Stimulated activated naive B cell treated with anti-CD40 and anti-IgM and Interleukin-4, amounts not matched to agents 10 μg/mL and 1 μg/mL and 100 μg/mL, for 72 hours (primary cell): ENCODE measurements around the gene TTLL6.

Source experiments
- ATAC-seq, 2 donors: fragments of 150-1000 bp; cut with Tn5 transposase; replicated peaks; 2 replicates each; pipeline ENCODE4 v1.10.0; 2021; ENCODE audit warnings: moderate library complexity in 1 of 2
- DNase-seq: peaks from one replicate; pipeline ENCODE4 v3.0.0; 2021
- H3K27ac Mint-ChIP-seq: one replicate; pipeline ENCODE4 v1.8.0; 2022; ENCODE audit warnings: mild to moderate bottlenecking, mixed read lengths
- H3K27me3 Mint-ChIP-seq, 2 donors: one replicate each; pipeline ENCODE4 v1.8.0; 2022; ENCODE audit warnings: mixed read lengths in 2 of 2
- H3K36me3 Mint-ChIP-seq, 2 donors: one replicate each; pipeline ENCODE4 v1.8.0; 2022; ENCODE audit warnings: mixed read lengths in 2 of 2, mild to moderate bottlenecking in 1 of 2
- H3K4me1 Mint-ChIP-seq, 2 donors: one replicate each; pipeline ENCODE4 v1.8.0; 2022; ENCODE audit warnings: mixed read lengths in 2 of 2, mild to moderate bottlenecking in 1 of 2
- H3K4me3 Mint-ChIP-seq, 2 donors: one replicate each; pipeline ENCODE4 v1.8.0; 2022; ENCODE audit warnings: mild to moderate bottlenecking in 2 of 2, mixed read lengths in 2 of 2, moderate library complexity in 1 of 2
- H3K9me3 Mint-ChIP-seq, 2 donors: one replicate each; pipeline ENCODE4 v1.8.0; 2022; ENCODE audit warnings: mixed read lengths in 2 of 2, mild to moderate bottlenecking in 1 of 2

Gene TTLL6

GRCh38 chr17:48731355-48731754, 85.7 kb downstream of the TTLL6 start:
- Mint-ChIP-seq H3K36me3 (peaks cover 0 to 3% of the 10 kb centered on the region in 2 donors), H3K9me3 (no peaks in the 10 kb centered on the region), H3K27me3 (peaks cover 83 to 97% of the 10 kb centered on the region in 2 donors), H3K27ac (no peak overlapping the region), H3K4me3 (no peak overlapping the region), H3K4me1 (peaks cover 30 to 49% of the 10 kb centered on the region in 2 donors)
- DNase-seq (no peak), ATAC-seq (no peak)

DNA sequence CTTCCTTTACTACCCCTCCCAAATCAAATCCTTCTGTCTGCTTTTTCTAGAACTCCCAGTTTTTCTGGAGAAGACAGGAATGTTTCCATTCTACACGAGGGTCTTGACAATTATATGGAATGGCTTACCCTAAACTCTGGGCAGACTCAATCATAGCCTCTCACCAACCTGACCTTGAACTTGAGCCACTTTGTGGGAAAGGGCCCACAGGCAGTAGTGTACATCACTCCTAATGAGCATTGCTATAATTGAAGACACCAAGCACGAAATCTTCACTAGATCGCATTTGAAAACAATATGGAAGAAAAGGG, 86.8 kb downstream of the TTLL6 start:
- Mint-ChIP-seq H3K9me3 (no peaks in the 10 kb centered on the region), H3K27ac (no peak overlapping the region), H3K27me3 (peaks cover 84 to 97% of the 10 kb centered on the region in 2 donors), H3K4me3 (no peak overlapping the region), H3K36me3 (peaks cover 0 to 3% of the 10 kb centered on the region in 2 donors), H3K4me1 (peaks cover 30 to 56% of the 10 kb centered on the region in 2 donors)
- DNase-seq (no peak), ATAC-seq (no peak)

GRCh38 chr17:48729335-48730239, 87.4 kb downstream of the TTLL6 start:
- no peaks in the 10 kb centered on the region for H3K9me3 Mint-ChIP-seq
- H3K27ac Mint-ChIP-seq, result no peak overlapping the region
- H3K36me3 Mint-ChIP-seq, result peaks cover 0 to 4% of the 10 kb centered on the region in 2 donors
- DNase-seq (no peak), ATAC-seq (no peak)
- H3K27me3 Mint-ChIP-seq, result peaks cover 84 to 97% of the 10 kb centered on the region in 2 donors
- no peak overlapping the region for H3K4me3 Mint-ChIP-seq
- peaks cover 30 to 56% of the 10 kb centered on the region in 2 donors for H3K4me1 Mint-ChIP-seq

DNA sequence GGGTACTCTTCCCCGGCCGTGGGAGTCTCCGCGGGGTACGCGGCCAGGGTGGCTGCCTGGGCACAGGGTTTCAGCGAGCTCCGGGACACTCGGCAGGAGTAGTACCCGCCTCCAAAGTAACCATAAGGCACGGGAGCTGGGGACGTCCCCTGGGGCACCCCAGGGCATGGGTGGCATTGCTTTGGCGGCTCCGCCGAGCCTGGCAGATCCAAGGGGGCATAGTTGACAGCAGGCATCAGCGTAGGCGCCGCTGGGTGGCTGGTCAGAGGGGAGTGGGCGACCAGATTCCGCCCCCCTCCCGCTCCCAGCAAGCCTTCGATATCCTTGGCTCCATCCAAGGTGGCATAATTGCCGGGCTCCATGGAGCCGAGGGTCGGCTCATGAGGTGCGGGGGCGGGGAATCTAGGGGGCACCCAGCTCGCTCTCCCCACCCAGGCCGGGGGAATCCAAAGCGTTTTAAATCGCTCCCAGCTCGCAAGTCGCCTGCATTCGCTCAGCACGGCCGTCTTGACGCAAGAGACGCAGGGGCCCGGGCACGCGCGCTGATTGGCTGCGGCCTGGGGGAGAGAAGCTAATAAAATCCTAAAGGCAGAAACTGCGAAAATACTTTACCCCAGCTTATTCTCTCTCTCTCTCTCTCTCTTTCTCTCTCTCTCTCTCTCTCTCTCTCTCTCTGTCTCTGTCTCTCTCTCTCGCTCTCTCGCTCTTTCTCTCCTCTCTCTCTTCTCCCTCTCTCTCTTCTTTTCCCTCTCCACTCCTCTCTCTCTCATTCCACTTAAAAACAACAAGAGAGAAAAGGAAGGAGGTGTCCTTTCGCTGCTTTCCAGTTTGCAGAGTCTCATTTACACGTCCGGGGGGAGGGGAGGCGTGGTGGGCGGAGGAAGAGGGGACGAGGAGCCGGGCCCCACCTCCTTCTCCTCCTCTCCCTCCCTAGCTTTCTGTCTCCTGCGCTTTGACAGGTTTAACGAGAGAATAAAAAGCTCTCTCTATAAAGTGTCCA, 88.5 kb downstream of the TTLL6 start, which contains the start of gene HOXB13:
HOXB13 (minus strand) TSS at position 519 of the 1,000 bp plus-strand sequence; CDS start at position 362, 157 bp downstream.
- Mint-ChIP-seq H3K4me3 (peak within 1 kb of the TSS; percentile 66 to 67), H3K27me3 (peaks cover 84 to 97% of the 10 kb centered on the region in 2 donors), H3K27ac (peak within 1 kb of the TSS; percentile 27), H3K36me3 (peaks cover 0 to 5% of the 10 kb centered on the region in 2 donors), H3K9me3 (no peaks in the 10 kb centered on the region), H3K4me1 (peaks cover 26 to 56% of the 10 kb centered on the region in 2 donors)
- ATAC-seq (no peak), DNase-seq (no peak)

DNA sequence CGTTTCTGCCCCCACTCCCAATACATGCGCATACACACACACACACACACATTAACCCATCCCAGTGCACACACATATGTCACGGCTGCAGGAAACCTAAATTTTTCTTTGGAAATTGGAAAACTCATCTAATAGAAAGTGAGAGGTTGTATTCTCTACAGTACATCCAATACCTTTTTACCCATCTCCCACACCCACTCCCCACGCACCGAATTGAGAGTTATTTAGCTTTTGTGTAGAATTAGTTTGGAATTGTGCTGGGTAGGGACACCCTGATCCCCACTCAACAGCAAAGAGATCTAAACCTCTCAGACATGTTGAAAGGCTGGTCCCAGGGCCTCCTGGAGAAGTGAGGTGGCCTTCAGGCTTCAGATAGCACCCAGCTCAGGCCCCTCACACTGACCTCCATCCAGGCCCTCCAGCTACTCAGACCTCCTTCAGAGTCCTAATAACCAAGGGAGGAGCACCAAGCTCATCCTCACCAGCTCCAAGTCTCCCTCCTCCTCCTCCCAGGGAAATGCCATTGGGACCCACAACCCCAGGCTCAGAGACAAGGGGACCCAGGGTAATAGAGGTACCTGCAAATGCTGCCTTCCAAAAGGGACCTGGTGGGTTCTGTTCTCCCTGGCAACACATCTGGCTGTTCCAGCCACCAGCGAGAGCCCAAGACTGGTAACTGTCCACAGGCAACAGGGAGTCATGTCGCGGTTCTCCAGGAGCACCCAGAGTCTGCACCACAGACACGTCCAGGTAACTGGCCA, 89.4 kb downstream of the TTLL6 start:
- DNase-seq, result no peak
- Mint-ChIP-seq H3K4me1 (peaks cover 21 to 56% of the 10 kb centered on the region in 2 donors), H3K27me3 (peaks cover 86 to 97% of the 10 kb centered on the region in 2 donors), H3K4me3 (peak overlapping the region; percentile 59 to 67), H3K9me3 (no peaks in the 10 kb centered on the region), H3K27ac (peak overlapping the region; percentile 57), H3K36me3 (peaks cover 0 to 5% of the 10 kb centered on the region in 2 donors)
- ATAC-seq, result peak; percentile 38 to 50

- Mint-ChIP-seq H3K27me3 (peaks cover 88 to 97% of the 10 kb centered on the region in 2 donors), H3K27ac (peak overlapping the region; percentile 57), H3K9me3 (no peaks in the 10 kb centered on the region), H3K36me3 (peaks cover 0 to 5% of the 10 kb centered on the region in 2 donors), H3K4me1 (peaks cover 21 to 56% of the 10 kb centered on the region in 2 donors), H3K4me3 (peak overlapping the region in 1 of 2 donors; percentile 52)
- ATAC-seq (peak; percentile 52 to 54), DNase-seq (no peak)
Measured at GRCh38 chr17:48726916-48727286, 90.1 kb downstream of the TTLL6 start.

DNA sequence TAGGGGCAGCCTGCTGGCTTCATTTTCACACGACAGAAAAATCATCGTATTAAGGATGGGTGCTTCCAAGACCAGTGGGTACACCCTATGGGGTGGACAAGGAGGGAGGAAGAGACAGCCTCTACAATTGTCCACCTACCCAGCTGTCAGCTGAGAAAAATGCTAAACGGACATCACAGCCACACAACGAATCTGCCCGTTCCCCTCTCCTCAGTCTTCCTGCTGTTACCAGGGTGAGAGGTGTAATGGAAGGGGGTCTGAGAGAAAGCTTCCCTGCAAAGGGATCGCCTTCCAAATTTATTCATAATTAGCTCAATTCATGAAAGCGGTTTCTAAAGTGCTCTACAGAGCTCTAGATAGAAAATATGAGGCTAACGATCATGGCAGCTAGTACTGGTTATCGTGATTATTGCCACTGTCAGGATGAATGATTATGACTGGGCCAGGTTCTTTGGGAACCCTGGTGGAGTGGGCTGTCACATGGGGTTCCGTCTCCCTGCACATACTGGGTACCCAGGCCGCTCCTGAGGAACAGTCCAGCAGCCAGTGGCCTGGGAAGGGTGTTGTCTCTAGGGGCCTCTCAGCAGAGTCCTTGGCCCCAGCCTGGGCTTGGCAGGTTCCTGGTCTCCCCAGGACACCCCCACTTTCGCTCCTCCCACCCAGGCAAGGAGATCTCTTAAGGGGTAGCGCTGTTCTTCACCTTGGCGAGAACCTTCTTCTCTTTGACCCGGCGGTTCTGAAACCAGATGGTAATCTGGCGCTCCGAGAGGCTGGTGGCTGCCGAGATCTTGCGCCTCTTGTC, 90.7 kb downstream of the TTLL6 start:
- ATAC-seq (peak; percentile 48 to 50), DNase-seq (no peak)
- H3K27me3 Mint-ChIP-seq, result peaks cover 89 to 97% of the 10 kb centered on the region in 2 donors
- H3K9me3 Mint-ChIP-seq, result no peaks in the 10 kb centered on the region
- no peak overlapping the region for H3K4me3 Mint-ChIP-seq
- H3K4me1 Mint-ChIP-seq, result peaks cover 21 to 56% of the 10 kb centered on the region in 2 donors
- H3K27ac Mint-ChIP-seq, result peak overlapping the region; percentile 47
- peaks cover 0 to 5% of the 10 kb centered on the region in 2 donors for H3K36me3 Mint-ChIP-seq

DNA sequence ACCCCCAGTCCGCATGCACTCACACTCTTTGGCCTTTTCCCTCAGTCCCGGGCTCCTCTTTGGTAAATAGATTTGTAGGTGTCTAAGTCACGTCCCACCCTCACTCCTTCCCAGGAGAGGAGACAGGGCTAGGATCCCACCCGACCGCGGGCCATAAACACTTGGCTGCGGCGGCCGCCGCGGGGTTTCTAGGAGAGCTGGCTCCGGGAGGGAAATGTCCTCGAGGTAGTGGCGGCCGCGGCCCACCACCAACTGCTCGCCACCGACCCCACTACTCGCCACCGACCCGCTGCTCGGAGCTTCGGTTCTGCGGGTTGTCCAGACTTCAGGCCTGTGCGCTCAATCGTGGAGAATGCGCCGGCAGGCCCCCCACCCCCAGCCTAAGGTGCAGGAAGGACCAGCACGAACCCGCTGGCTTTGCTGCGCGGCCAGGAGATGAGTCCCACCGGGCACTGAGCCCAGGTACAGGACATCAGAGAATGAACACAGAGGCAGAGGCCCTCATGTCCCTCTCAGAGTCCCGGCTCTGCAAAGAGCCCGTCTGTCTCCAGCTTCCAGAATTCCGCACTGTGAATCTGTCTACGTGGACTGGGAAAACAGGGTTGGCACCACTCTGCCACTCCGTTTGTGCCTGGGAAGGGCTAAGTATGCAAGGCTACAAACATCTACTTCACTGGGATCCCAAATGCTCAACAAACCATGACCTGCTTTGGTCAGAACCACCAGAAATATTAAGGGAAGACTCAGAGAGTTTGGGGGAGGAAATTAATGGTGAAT, 91.6 kb downstream of the TTLL6 start:
- Mint-ChIP-seq H3K4me1 (peaks cover 26 to 60% of the 10 kb centered on the region in 2 donors), H3K9me3 (peaks cover 0 to 3% of the 10 kb centered on the region in 2 donors), H3K36me3 (peaks cover 1 to 5% of the 10 kb centered on the region in 2 donors), H3K27ac (peak overlapping the region; percentile 93), H3K4me3 (peak overlapping the region; percentile 48 to 65), H3K27me3 (peaks cover 91 to 96% of the 10 kb centered on the region in 2 donors)
- ATAC-seq (peak; percentile 35 to 46), DNase-seq (no peak)

DNA sequence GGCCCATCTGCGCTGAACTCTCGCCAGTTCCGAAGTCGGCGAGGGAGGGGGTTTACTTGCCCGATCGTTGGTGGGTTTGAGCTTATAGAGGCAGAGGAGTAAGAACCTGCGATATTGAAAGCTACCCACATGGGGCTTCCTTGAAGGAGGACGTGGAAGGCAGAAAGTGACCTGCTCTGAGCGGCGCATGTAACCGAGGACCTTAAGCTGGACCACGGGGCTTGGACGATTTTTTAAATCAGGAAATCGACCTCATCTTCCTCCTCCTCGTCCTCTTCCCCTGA, 92.1 kb downstream of the TTLL6 start:
- Mint-ChIP-seq H3K9me3 (peaks cover 0 to 6% of the 10 kb centered on the region in 2 donors), H3K4me1 (peaks cover 29 to 65% of the 10 kb centered on the region in 2 donors), H3K4me3 (peak overlapping the region; percentile 48 to 78), H3K36me3 (peaks cover 5% of the 10 kb centered on the region in 2 donors), H3K27ac (peak overlapping the region; percentile 93), H3K27me3 (peaks cover 91 to 96% of the 10 kb centered on the region in 2 donors)
- ATAC-seq, result no peak
- DNase-seq, result no peak

DNA sequence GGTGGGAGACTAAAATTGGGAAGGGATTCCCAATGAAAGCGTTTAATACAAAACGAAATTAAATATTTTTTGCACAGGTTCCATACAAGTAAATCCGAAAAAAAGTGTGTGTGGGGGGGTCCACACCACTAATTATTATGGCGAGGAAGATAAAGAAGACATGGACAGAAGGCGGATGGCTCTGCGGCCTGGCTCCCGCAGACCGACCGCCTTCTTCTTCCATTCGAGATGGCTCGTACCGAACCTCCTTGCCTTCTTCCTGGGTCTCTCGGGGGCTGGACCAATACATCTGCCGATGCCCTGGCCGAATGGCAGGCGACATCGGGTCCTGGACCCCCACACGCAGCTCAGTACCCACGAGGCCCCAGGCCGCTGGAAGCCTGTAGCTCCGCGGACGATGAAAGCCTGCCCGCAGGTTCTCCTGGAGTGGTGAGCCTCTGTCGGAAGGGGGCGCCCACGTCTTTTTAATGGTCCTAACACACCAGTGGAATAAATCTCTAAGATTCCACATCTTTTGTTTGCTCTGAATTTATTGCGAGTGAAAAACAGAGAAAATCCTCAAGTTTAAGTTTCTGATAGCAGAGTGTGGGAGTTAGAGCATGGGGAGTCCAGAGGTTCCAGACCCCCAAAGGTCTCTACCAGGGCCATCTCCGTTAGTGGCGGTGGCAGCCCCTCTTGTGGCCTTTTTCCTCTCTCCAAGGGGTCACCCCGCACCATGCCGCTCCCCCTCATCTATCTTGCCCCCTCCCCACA, 92.6 kb downstream of the TTLL6 start:
- peaks cover 5% of the 10 kb centered on the region in 2 donors for H3K36me3 Mint-ChIP-seq
- peaks cover 0 to 6% of the 10 kb centered on the region in 2 donors for H3K9me3 Mint-ChIP-seq

DNA sequence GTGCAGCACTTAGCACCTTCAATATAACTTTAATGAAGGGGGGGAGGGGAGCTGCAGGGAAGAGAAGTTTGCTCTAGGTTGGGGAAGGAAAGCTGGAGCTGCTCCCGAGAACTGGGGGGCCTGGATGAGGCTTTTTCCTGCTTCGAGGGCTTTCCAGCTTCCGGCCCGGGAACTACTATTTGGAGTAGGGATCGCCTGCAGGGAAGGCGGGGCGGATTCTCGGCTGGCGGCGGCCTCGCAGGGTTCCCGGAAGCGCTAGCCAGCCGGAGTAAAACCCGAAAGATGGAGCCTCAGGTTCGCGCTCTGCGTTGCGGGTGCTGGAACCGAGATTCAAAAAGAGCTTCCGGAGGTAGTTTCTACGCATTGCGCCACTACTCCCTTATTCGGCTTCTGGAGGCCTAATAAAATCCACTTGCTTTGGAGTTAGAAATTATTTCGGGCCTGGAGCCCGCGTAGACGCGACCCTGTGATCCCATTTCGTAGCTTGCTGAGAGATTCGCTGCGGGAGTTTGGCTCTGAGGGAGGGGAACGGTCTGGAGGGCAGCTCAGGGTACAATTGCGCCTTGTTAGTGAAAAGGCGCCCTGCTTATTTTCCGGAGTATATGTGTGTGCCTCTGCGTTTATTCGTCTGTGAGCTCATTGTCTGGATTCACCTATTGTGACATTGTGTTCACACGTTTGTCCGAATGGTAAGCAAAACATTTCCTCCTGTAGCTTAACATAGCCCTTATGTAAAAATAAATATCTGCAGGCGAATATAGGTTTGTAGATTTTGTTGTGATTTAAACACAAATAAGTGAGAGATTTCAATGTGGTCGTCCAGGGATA, 93.4 kb downstream of the TTLL6 start:
- peaks cover 0 to 6% of the 10 kb centered on the region in 2 donors for H3K9me3 Mint-ChIP-seq
- no peak for DNase-seq
- ATAC-seq, result no peak
- peaks cover 91 to 95% of the 10 kb centered on the region in 2 donors for H3K27me3 Mint-ChIP-seq
- H3K36me3 Mint-ChIP-seq, result peaks cover 5% of the 10 kb centered on the region in 2 donors
- peaks cover 25 to 63% of the 10 kb centered on the region in 2 donors for H3K4me1 Mint-ChIP-seq
- H3K27ac Mint-ChIP-seq, result peak overlapping the region; percentile 92
- H3K4me3 Mint-ChIP-seq, result peak overlapping the region; percentile 45 to 67

More for the DNA sequence above, 92.6 kb downstream of the TTLL6 start:
- H3K4me1 Mint-ChIP-seq, result peaks cover 27 to 62% of the 10 kb centered on the region in 2 donors
- DNase-seq (peak; percentile 61), ATAC-seq (no peak)
- H3K27me3 Mint-ChIP-seq, result peaks cover 92 to 95% of the 10 kb centered on the region in 2 donors
- H3K4me3 Mint-ChIP-seq, result peak overlapping the region; percentile 67 to 78
- peak overlapping the region; percentile 92 for H3K27ac Mint-ChIP-seq
